Type B pancreatic cell (in vitro differentiated cells): ENCODE measurements around the gene CYB5RL. TPM values are rescaled to one million over a fixed set of nuclear protein-coding genes. Genes with fewer than 3 reads are reported as not detected.
A peak's percentile ranks its signal among the peaks of the same experiment; 100 is the strongest.
"Not testable (repeated sequence)": the region's sequence is repeated elsewhere in the genome, so short reads cannot be mapped to it uniquely, and the experiment has no call there.

Experiments used
- DNase-seq: peaks from one replicate; pipeline ENCODE4 v3.0.0; 2021; ENCODE audit warnings: mixed read lengths; ENCODE audit not compliant: unreplicated experiment; ENCODE audit errors: extremely low spot score
- H3K27ac Mint-ChIP-seq: 2 replicates; pipeline ENCODE4 v1.8.0; 2021; ENCODE audit warnings: mild to moderate bottlenecking, mixed read lengths
- H3K27me3 Mint-ChIP-seq: 2 replicates; pipeline ENCODE4 v1.8.0; 2021; ENCODE audit warnings: mixed read lengths
- H3K36me3 Mint-ChIP-seq: 2 replicates; pipeline ENCODE4 v1.8.0; 2021; ENCODE audit warnings: mixed read lengths
- H3K4me1 Mint-ChIP-seq: one replicate; pipeline ENCODE4 v1.8.0; 2021; ENCODE audit warnings: mixed read lengths; ENCODE audit not compliant: unreplicated experiment
- H3K4me3 Mint-ChIP-seq: 2 replicates; pipeline ENCODE4 v1.8.0; 2021; ENCODE audit warnings: mild to moderate bottlenecking, mixed read lengths
- H3K9me3 Mint-ChIP-seq: 2 replicates; pipeline ENCODE4 v1.8.0; 2021; ENCODE audit warnings: mixed read lengths
- CTCF ChIP-seq: fragments of 200-600 bp; sonication (generic); conservative IDR thresholded peaks from 2 replicates; pipeline ENCODE4 v1.5.0; 2021; ENCODE audit warnings: antibody characterized with exemption, mild to moderate bottlenecking
- total RNA-seq: library from RNA; stranded (reverse); gene quantifications from 2 replicates; pipeline ENCODE4 v1.2.1, GENCODE V29; 2021; ENCODE audit warnings: low replicate concordance

CYB5RL gene
- total RNA-seq, 1 donor from 2014 or later: 10.9 TPM

DNA sequence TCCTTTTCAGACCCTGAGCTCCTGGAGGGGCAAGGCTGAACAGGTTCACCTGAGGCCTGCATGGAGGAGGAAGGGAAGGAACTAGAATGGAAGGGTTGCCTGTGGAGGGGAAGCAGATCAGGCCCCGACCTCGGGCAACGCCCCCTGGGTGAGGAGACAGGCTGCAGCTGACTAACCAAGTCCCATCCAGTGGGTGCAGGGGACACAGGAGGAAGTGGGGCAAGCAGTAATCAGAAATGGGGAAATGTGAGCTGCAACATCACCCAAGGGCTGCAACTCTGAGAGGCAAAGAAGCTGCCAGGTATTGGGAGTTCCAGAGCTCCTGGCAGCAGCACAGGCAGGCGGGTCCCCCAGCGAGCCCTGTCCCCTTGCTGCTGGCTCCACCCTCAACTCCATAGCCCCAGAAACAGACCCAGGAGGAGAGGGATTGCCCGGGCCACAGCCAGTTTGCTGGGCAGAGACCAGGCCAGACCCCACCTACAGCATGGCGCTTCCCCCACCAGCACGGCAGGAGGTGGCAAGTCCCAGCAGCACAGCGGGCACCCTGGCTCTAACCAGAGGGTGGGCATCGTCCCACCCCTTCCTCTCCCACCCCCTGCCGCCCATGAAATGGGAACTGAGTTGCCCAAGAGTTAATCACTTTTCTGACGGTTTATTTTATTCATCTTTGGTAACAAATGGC, 38.7 kb upstream of the CYB5RL start:
- DNase-seq: no peak
- no peaks in the 10 kb centered on the region for H3K4me1 Mint-ChIP-seq
- no peak overlapping the region for H3K4me3 Mint-ChIP-seq
- no peak for TF ChIP-seq CTCF
- H3K36me3 Mint-ChIP-seq: peaks cover 25% of the 10 kb centered on the region
- no peak overlapping the region for H3K27ac Mint-ChIP-seq
- H3K27me3 Mint-ChIP-seq: no peaks in the 10 kb centered on the region
- no peaks in the 10 kb centered on the region for H3K9me3 Mint-ChIP-seq

DNA sequence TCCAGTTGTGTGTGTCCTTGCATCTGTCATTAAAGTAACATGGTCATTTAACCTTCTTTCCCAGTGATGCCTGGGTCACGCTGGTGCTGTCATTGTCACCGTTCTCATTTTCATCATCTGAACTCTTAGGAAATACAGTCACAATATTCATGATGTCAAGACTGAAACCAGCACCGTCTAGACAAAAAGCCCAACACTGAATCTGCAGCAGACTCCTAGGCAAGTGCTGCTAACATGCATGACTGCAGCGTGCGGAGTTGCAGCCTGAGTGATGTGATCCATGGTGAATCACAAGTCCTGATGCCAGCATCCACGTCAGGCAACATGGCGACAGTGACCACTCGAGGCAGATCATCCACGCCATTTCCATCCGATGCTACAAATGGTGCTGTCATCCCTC, 37.8 kb upstream of the CYB5RL start:
- no peak for DNase-seq
- Mint-ChIP-seq H3K27ac (no peak overlapping the region), H3K27me3 (no peaks in the 10 kb centered on the region), H3K4me3 (no peak overlapping the region), H3K9me3 (no peaks in the 10 kb centered on the region), H3K4me1 (no peaks in the 10 kb centered on the region), H3K36me3 (peaks cover 20% of the 10 kb centered on the region)
- TF ChIP-seq CTCF: no peak

DNA sequence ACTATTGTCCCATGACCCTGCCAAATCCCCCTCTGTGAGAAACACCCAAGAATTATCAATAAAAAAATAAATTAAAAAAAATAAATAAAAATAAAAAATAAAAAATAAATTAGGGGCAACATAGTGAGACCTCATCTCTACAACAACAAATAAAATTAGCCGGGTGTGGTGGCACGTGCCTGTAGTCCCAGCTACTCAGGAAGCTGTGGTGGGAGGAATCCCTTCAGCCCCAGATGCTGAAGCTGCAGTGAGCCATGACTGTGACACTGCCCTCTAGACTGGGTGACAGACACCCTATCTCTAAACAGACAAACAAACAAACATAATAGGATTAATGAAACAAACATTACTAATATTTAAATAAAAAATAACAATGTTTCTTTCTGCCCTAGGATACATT, 34.5 kb upstream of the CYB5RL start:
- Mint-ChIP-seq H3K4me1 (no peaks in the 10 kb centered on the region), H3K27me3 (no peaks in the 10 kb centered on the region), H3K4me3 (no peak overlapping the region), H3K36me3 (peaks cover 30% of the 10 kb centered on the region), H3K27ac (no peak overlapping the region), H3K9me3 (no peaks in the 10 kb centered on the region)
- DNase-seq: no peak
- no peak for TF ChIP-seq CTCF

DNA sequence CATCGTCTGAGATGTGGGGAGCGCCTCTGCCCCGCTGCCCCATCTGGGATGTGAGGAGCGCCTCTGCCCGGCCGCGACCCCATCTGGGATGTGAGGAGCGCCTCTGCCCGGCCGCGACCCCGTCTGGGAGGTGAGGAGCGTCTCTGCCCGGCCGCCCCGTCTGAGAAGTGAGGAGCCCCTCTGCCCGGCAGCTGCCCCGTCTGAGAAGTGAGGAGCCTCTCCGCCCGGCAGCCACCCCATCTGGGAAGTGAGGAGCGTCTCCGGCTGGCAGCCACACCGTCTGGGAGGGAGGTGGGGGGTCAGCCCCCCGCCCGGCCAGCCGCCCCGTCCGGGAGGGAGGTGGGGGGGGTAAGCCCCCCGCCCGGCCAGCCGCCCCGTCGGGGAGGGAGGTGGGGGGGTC, 33.4 kb upstream of the CYB5RL start:
- H3K9me3 Mint-ChIP-seq, H3K27ac Mint-ChIP-seq, H3K4me1 Mint-ChIP-seq, DNase-seq, H3K4me3 Mint-ChIP-seq, H3K27me3 Mint-ChIP-seq: not testable (repeated sequence)
- peaks cover 32% of the 10 kb centered on the region for H3K36me3 Mint-ChIP-seq

DNA sequence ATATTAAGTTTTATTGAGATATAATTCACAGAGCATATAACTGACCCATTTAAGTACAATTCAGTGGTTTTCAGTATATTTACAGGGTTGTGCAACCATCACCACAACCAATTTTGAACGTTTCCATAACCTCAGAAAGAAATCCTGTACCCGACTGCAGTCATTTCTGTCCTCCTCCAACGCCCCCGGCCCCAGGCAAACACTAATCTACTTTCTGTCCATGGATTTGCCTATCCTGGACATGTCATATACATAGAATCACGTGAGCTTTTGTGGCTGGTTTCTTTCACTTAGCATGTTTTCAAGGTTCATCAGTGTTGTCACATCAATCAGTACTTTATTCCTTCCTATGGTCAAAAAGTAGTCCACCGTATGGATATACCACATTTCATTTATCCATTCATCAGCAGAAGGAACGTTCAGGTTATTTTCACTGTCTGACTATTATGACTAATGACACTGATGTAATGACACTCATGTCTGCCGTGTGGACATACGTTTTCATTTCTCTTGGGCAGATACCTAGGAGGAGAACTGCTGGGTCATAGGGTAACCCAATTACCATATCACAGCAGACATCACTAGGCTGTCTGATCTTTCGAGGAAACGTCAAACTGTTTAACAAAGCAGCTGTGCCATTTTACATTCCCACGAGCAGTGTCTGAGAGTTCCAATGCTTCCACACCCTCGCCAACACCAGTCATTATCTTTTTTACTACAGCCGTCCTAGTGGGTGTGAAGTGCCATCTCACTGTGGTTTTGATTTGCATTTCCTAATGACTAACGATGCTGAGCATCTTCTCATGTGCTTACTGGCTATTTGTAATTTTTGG, 30.9 kb upstream of the CYB5RL start:
- H3K27me3 Mint-ChIP-seq: no peaks in the 10 kb centered on the region
- no peak overlapping the region for H3K4me3 Mint-ChIP-seq
- DNase-seq: no peak
- H3K9me3 Mint-ChIP-seq: no peaks in the 10 kb centered on the region
- peak overlapping the region; percentile 48 for H3K27ac Mint-ChIP-seq
- peaks cover 1% of the 10 kb centered on the region for H3K4me1 Mint-ChIP-seq
- peaks cover 28% of the 10 kb centered on the region for H3K36me3 Mint-ChIP-seq
- no peak for TF ChIP-seq CTCF

DNA sequence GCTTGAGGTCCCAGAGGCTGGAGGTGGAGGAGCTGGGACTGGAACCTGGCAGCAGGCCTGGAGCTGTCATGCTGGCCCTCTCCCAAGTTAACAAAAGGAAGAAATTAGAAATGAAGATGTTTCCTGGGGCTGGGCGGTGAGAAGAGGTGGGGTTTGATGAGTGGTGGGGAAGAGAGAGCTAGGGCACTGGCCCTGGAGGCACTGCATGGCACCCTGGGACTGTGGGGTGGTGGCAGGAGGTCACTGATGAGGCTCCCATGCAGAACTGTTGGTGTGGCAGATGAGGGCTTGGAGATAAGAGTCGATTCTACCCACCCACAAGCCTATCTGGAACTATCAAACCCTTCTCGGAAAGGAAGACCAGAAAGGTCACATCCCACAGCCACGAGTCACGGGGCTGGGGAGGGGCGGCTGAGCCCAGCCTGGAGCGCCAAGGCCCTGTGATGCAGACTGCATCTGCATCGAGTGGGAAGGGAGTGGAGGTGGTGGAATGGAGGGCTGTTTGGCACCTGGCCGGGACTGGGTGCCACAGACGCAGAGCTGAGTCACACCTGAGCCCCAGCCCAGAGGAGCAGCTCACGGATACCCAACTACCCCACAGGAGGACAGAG, 29.6 kb upstream of the CYB5RL start:
- Mint-ChIP-seq H3K4me3 (no peak overlapping the region), H3K9me3 (no peaks in the 10 kb centered on the region), H3K27ac (peak overlapping the region; percentile 75), H3K36me3 (peaks cover 28% of the 10 kb centered on the region), H3K4me1 (peaks cover 12% of the 10 kb centered on the region), H3K27me3 (no peaks in the 10 kb centered on the region)
- TF ChIP-seq CTCF: no peak
- no peak for DNase-seq
